ENCODE results near the gene RALGPS1. TPM values are rescaled to one million over a fixed set of nuclear protein-coding genes. Genes with fewer than 3 reads are reported as not detected.

RALGPS1 gene
- total and polyA plus RNA-seq, 8 donors, result 5.8 to 12.7 (median 9.3) TPM

- Histone ChIP-seq H3K4me3 (no peak overlapping the region), H3K27me3 (no peaks in the 10 kb centered on the region), H3K9me3 (no peaks in the 10 kb centered on the region), H3K36me3 (no peaks in the 10 kb centered on the region), H3K4me1 (no peaks in the 10 kb centered on the region), H3K27ac (no peak overlapping the region)
- FAIRE-seq (no peak), ATAC-seq (no peak), DNase-seq (no peak)
- no peak for TF ChIP-seq CTCF (IDR thresholded peaks at IDR 0.05)
- 94 to 98% methylated on average over 2 of the region's 2 CpGs for WGBS, 2 donors
- intact Hi-C loops (cut with DNase I), result no loop called here
Observed at GRCh38 chr9:127039492-127039891, 124.9 kb downstream of the RALGPS1 start.

- H3K4me3 ChIP-seq, result no peak overlapping the region
- ATAC-seq (no peak), FAIRE-seq (no peak), DNase-seq (no peak)
- no peaks in the 10 kb centered on the region for H3K9me3 ChIP-seq
- no peak overlapping the region for H3K27ac ChIP-seq
- no peaks in the 10 kb centered on the region for H3K27me3 ChIP-seq
- no peaks in the 10 kb centered on the region for H3K4me1 ChIP-seq
- H3K36me3 ChIP-seq, result no peaks in the 10 kb centered on the region
- intact Hi-C loops (cut with DNase I), result no loop called here
- WGBS, 2 donors, result 97 to 100% methylated on average over 1 of the region's 1 CpG
- no peak for TF ChIP-seq CTCF (IDR thresholded peaks at IDR 0.05)
Observed at GRCh38 chr9:127045148-127045547, 130.6 kb downstream of the RALGPS1 start.

- ATAC-seq, result no peak
Observed at GRCh38 chr9:127047971-127048370, 133.4 kb downstream of the RALGPS1 start.

GRCh38 chr9:127049044-127049443, 134.5 kb downstream of the RALGPS1 start:
- DNase-seq, result no peak
- Histone ChIP-seq H3K4me1 (no peaks in the 10 kb centered on the region), H3K27me3 (no peaks in the 10 kb centered on the region), H3K9me3 (no peaks in the 10 kb centered on the region), H3K27ac (no peak overlapping the region), H3K36me3 (peaks cover 0 to 9% (median 0%) of the 10 kb centered on the region in 3 donors), H3K4me3 (no peak overlapping the region)
- ATAC-seq, result peak in 3 of 4 donors; percentile 49 to 75 (median 68)
- TF ChIP-seq CTCF (IDR thresholded peaks at IDR 0.05), result no peak
- WGBS, 2 donors, result 84 to 87% methylated on average over 4 of the region's 4 CpGs
- no peak for FAIRE-seq
- intact Hi-C loops (cut with DNase I), result no loop called here

More at GRCh38 chr9:127047971-127048370, 133.4 kb downstream of the RALGPS1 start:
- Histone ChIP-seq H3K27me3 (no peaks in the 10 kb centered on the region), H3K4me3 (no peak overlapping the region), H3K27ac (no peak overlapping the region), H3K4me1 (no peaks in the 10 kb centered on the region), H3K9me3 (no peaks in the 10 kb centered on the region), H3K36me3 (peaks cover 0 to 4% (median 0%) of the 10 kb centered on the region in 3 donors)
- no peak for DNase-seq
- intact Hi-C loops (cut with DNase I), result no loop called here
- TF ChIP-seq CTCF (IDR thresholded peaks at IDR 0.05), result no peak
- FAIRE-seq, result no peak
- WGBS, 2 donors, result 94% methylated on average over 3 of the region's 3 CpGs

- Histone ChIP-seq H3K27me3 (no peaks in the 10 kb centered on the region), H3K4me3 (no peak overlapping the region), H3K4me1 (no peaks in the 10 kb centered on the region), H3K36me3 (peaks cover 0 to 9% (median 0%) of the 10 kb centered on the region in 3 donors), H3K9me3 (no peaks in the 10 kb centered on the region), H3K27ac (no peak overlapping the region)
- ATAC-seq (no peak), FAIRE-seq (no peak), DNase-seq (no peak)
- no peak for TF ChIP-seq CTCF (IDR thresholded peaks at IDR 0.05)
- intact Hi-C loops (cut with DNase I), result no loop called here
- 89 to 90% methylated on average over 8 of the region's 8 CpGs for WGBS, 2 donors
Observed at GRCh38 chr9:127049581-127049980, 135.0 kb downstream of the RALGPS1 start.
